RWPE1 (cell line): ENCODE measurements around the gene ZC3H10.

ENCODE experiments used
- CTCF ChIA-PET: fragments of 350-600 bp; sonication (Branson Sonifier 250); formaldehyde crosslinking; extraction: SDS; loops from one replicate; lab custom pipeline; 2021; lab: Yijun Ruan, JAX
- POLR2A ChIA-PET: fragments of 400-600 bp; formaldehyde crosslinking; extraction: SDS; loops from one replicate; lab custom pipeline; 2020; ENCODE audit warnings: antibody characterized with exemption; ENCODE audit not compliant: low non-redundant PET; lab: Yijun Ruan, JAX
- DNase-seq: peaks from one replicate; pipeline ENCODE4 v3.0.0; 2012; ENCODE audit warnings: low spot score
- H3K27ac ChIP-seq: fragments of 450-650 bp; 2 replicates; pipeline ENCODE4 v1.5.1; 2017
- TF ChIP-seq, protein P1 (sequence below): fragments of 450-650 bp; conservative IDR thresholded peaks from 2 replicates; pipeline ENCODE4 v1.5.1; 2017; ENCODE audit warnings: low read depth, mild to moderate bottlenecking

The ZC3H10 gene

DNA sequence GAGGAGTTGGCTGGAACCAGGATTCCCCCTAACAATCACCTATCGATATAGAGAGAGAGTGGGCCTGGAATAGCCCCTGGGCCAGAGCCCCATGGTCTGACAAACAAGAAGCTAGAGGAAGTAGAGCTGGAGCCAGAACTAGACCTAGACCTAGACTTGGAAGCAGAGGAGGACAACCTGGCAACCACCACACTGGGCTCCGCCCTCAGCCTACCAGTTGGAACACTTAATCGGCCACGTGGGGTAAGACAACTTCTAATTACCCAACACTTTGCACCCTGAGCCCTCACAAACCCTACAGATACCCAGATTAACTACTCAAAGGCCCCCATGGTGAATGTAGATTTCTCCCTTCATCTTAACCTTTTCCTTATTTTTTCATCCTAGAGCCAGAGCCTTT lies 18.3 kb upstream of the ZC3H10 start:
- TF ChIP-seq, protein P1, sequence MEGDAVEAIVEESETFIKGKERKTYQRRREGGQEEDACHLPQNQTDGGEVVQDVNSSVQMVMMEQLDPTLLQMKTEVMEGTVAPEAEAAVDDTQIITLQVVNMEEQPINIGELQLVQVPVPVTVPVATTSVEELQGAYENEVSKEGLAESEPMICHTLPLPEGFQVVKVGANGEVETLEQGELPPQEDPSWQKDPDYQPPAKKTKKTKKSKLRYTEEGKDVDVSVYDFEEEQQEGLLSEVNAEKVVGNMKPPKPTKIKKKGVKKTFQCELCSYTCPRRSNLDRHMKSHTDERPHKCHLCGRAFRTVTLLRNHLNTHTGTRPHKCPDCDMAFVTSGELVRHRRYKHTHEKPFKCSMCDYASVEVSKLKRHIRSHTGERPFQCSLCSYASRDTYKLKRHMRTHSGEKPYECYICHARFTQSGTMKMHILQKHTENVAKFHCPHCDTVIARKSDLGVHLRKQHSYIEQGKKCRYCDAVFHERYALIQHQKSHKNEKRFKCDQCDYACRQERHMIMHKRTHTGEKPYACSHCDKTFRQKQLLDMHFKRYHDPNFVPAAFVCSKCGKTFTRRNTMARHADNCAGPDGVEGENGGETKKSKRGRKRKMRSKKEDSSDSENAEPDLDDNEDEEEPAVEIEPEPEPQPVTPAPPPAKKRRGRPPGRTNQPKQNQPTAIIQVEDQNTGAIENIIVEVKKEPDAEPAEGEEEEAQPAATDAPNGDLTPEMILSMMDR = no peak
- ChIA-PET POLR2A (no interaction called here), CTCF (no interaction called here)
- no peak overlapping the region for H3K27ac ChIP-seq
- DNase-seq = no peak

DNA sequence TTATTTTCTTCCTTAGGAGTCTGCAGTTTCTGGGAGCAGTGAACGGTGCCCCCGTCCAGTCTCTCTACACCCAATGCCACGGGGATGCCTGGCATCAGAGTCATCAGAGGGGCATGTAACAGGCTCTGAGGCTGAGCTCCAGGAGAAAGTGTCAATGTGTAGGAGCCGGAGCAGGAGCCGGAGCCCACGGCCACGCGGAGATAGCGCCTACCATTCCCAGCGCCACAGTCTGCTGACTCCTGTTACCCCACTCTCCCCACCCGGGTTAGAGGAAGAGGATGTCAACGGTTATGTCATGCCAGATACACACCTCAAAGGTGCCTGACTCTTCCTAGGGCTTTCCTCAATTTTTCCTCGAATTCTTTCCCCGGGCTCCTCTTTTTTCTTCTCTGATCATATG lies 17.0 kb upstream of the ZC3H10 start:
- no peak for DNase-seq
- POLR2A ChIA-PET = no interaction called here
- no peak overlapping the region for H3K27ac ChIP-seq
- TF ChIP-seq, protein P1 = no peak
- CTCF ChIA-PET = no interaction called here

DNA sequence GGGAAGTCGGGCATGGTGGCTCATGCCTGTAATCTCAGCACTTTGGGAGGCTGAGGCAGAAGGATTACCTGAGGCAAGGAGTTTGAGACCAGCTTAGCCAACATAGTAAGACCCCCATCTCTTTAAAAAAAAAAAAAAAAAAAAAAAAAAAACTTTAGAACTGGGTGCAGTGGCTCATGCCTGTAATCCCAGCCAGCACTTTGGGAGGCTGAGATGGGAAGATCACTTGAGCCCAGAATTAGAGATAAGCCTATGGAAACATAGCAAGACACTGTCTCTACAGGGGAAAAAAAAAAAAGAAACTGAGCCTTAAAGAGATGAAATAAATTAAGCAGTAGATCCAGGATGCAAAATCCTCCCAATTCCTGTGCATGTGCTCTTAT lies 15.4 kb upstream of the ZC3H10 start:
- no peak overlapping the region for H3K27ac ChIP-seq
- TF ChIP-seq, protein P1 = no peak
- CTCF ChIA-PET = interaction anchor here (0.6 kb wide), 1 partner anchor 11 kb away, joined by 4 read pairs; no protein-coding TSS in a partner anchor
- no peak for DNase-seq
- POLR2A ChIA-PET = no interaction called here

DNA sequence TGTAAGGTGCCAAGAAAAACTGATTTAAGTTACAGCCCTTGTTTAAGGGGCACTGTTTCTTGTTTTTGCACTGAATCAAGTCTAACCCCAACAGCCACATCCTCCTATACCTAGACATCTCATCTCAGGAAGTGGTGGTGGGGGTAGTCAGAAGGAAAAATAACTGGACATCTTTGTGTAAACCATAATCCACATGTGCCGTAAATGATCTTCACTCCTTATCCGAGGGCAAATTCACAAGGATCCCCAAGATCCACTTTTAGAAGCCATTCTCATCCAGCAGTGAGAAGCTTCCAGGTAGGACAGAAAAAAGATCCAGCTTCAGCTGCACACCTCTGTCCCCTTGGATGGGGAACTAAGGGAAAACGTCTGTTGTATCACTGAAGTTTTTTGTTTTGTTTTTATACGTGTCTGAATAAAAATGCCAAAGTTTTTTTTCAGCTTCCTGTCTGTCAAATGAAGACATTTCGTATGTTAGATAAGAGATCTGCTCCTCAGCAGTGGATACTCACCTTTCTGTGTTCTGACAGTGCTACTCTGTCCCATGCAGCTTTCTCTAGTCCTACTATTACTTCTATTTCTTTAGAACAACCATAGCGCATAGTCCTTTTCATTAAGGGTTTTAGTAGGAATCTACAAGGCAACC lies 14.9 kb upstream of the ZC3H10 start:
- ChIA-PET CTCF (interaction anchor here (0.6 to 1.4 kb wide), 2 partner anchors 24 to 362 kb away, joined by 3 to 10 read pairs; no protein-coding TSS in a partner anchor), POLR2A (interaction anchor here (0.6 to 2.7 kb wide), 5 partner anchors 14 to 335 kb away, joined by 3 to 10 read pairs (median 5); partner anchors contain the start of gene ZC3H10)
- no peak for DNase-seq
- no peak overlapping the region for H3K27ac ChIP-seq
- TF ChIP-seq, protein P1 = no peak

DNA sequence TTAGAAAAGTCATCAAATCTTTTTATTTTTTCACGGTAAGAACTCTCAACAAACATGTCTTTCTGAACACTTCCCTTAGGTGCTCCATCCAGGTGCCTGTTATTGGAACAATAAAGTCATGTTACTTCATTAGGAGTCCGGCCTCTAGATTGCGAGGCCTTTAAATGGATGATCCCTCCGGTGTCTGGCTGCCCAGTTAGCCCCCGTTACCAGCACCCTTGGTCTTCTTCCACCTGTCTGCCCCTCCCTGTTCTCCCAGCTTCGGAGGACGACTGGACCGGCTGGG lies 14.3 kb upstream of the ZC3H10 start:
- TF ChIP-seq, protein P1 = no peak
- ChIA-PET POLR2A (interaction anchor here (0.6 to 2.7 kb wide), 8 partner anchors 14 to 335 kb away, joined by 3 to 10 read pairs (median 5); partner anchors contain the start of gene ZC3H10), CTCF (interaction anchor here (0.6 to 1.4 kb wide), 3 partner anchors 25 to 363 kb away, joined by 3 to 10 read pairs (median 3); no protein-coding TSS in a partner anchor)
- no peak for DNase-seq
- H3K27ac ChIP-seq = peak overlapping the region; percentile 83

DNA sequence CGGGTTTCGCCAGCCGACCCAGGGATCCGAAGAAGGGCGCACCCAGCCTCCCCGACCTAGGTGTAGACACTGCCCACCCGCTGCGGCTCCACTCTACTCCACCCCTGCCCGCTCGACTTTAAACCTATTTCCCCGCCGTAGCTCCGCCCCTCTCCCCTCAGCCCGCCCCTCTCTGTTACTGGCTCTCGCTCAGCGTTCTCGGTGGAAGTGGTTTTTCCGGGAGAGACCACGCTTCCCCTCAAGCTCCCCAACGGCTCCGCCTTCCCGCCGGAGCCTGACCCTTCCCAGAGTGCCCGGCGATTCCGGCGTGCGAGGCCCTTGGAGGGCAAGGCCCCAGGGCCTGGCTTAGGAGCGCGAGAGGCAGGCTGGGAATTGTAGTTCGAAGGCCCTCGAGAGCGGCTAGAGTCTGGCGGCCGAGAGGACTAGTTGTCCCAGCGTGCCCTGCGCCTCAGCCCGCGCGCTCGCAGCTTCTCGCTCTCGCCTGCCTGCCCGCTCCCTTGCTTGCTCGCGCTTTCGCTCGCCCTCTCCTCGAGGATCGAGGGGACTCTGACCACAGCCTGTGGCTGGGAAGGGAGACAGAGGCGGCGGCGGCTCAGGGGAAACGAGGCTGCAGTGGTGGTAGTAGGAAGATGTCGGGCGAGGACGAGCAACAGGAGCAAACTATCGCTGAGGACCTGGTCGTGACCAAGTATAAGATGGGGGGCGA lies 13.8 kb upstream of the ZC3H10 start, which contains the start of gene PA2G4:
Gene PA2G4, plus strand, starts transcription at position 451 of the 706 bp plus-strand sequence. Its CDS starts 179 bp downstream, at position 630.
- peak within 1 kb of the TSS; percentile 83 for H3K27ac ChIP-seq
- ChIA-PET CTCF (interaction anchor here (0.7 to 1.4 kb wide), 3 partner anchors 20 to 108 kb away, joined by 3 to 10 read pairs (median 3); no protein-coding TSS in a partner anchor), POLR2A (interaction anchor here (0.6 to 2.7 kb wide), 9 partner anchors 8 to 60 kb away, joined by 3 to 10 read pairs (median 5); partner anchors contain the start of gene ZC3H10)
- TF ChIP-seq, protein P1 = no peak
- peak; percentile 96 for DNase-seq
